Activated CD4-positive, alpha-beta T cell treated with anti-CD3 and anti-CD28 coated beads, Interleukin-2, Interleukin-4, amounts not matched to agents 100 ng/mL and 50 ng/mL, durations not matched to agents 16 hours and 8 hours (primary cell): ENCODE results near the gene VWA7.
"Not testable (repeated sequence)": the region's sequence is repeated elsewhere in the genome, so short reads cannot be mapped to it uniquely, and the experiment has no call there.

ENCODE experiments used
- DNase-seq: peaks from one replicate; pipeline ENCODE4 v3.0.0-alpha.2; 2020; ENCODE audit warnings: low spot score

Gene VWA7

GRCh38 chr6:31801031-31801927 is 24.2 kb upstream of the VWA7 start:
- not testable (repeated sequence) for DNase-seq

- no peak for DNase-seq
Observed at GRCh38 chr6:31799781-31800180, 22.7 kb upstream of the VWA7 start.

- DNase-seq: peak; percentile 56
Observed at GRCh38 chr6:31797588-31797987, 20.5 kb upstream of the VWA7 start.

GRCh38 chr6:31796993-31797385 is 19.9 kb upstream of the VWA7 start:
- DNase-seq: no peak

GRCh38 chr6:31795616-31796298 is 18.6 kb upstream of the VWA7 start, which contains the start of gene VARS1:
TSS of gene VARS1 (minus strand) at chr6:31795752. CDS start at chr6:31795217, 535 bp downstream.
- peak; percentile 89 for DNase-seq

- DNase-seq: no peak
Observed at GRCh38 chr6:31794866-31795615, 17.9 kb upstream of the VWA7 start.

- peak; percentile 28 for DNase-seq
Observed at GRCh38 chr6:31794294-31794865, 17.3 kb upstream of the VWA7 start.

GRCh38 chr6:31793927-31794245 is 16.8 kb upstream of the VWA7 start:
- DNase-seq: not testable (repeated sequence)

- DNase-seq: no peak
Observed at GRCh38 chr6:31792761-31793171, 15.6 kb upstream of the VWA7 start.

GRCh38 chr6:31792090-31792374 is 14.9 kb upstream of the VWA7 start:
- DNase-seq: no peak

GRCh38 chr6:31791324-31792089 is 14.4 kb upstream of the VWA7 start:
- DNase-seq: peak; percentile 49

- DNase-seq: no peak
Observed at GRCh38 chr6:31785475-31785874, 8.3 kb upstream of the VWA7 start.

GRCh38 chr6:31784098-31784925 is 7.2 kb upstream of the VWA7 start:
- DNase-seq: no peak

GRCh38 chr6:31782126-31782855 is 5.2 kb upstream of the VWA7 start:
- DNase-seq: no peak

- no peak for DNase-seq
Observed at GRCh38 chr6:31781244-31782125, 4.4 kb upstream of the VWA7 start.

GRCh38 chr6:31780507-31781243 is 3.5 kb upstream of the VWA7 start:
- no peak for DNase-seq

GRCh38 chr6:31779908-31780307 is 2.8 kb upstream of the VWA7 start:
- no peak for DNase-seq
